Activated CD8-positive, alpha-beta memory T cell treated with anti-CD3 and anti-CD28 coated beads, Interleukin-2, amount 50 U/mL, for 1 hour (primary cell): ENCODE measurements around the gene COL4A2.

Source experiments
- DNase-seq: peaks from one replicate; pipeline ENCODE4 v3.0.0-alpha.2; 2020; ENCODE audit errors: extremely low read depth

Gene COL4A2

DNA sequence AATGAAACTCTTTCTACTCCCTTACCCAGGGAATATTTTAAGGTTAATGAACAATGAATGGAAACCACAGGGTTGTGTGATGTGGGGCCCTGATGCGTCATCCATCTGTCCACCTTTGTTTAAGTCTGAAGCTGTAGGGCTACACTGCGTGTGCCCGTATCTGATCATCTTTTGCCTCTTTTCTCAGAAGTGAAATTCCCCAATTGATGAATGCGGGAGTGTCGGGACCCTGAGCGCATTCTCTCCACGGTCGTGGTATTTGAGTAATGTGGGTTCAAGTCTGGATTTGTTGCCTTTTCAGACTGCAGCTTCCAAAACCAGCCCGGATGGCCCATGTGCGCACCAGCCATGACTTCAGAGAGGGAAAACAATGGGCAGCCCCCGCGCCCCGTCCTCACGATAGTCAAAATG is 112.3 kb downstream of the COL4A2 start:
- DNase-seq, result no peak

- DNase-seq, result no peak
Observed at GRCh38 chr13:110419946-110420345, 112.9 kb downstream of the COL4A2 start.

- no peak for DNase-seq
Observed at GRCh38 chr13:110420626-110421025, 113.5 kb downstream of the COL4A2 start.

DNA sequence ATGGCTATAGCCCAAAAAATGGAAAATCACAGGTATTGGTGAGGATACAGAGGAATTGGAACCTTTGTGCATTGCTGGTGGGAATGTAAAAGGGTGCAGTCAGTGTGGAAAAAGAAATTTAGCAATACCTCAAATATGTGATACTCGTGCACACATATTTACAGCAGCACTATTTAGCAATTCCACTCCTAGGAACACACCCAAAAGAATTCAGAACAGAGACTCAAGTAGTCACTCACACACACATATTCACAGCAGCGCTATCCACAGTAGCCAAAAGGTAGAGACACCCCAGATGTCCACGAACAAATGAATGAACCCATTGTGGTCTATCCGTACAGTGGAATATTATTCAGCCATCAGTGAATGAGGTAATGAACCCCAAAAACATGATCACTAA is 114.0 kb downstream of the COL4A2 start:
- DNase-seq, result no peak

- no peak for DNase-seq
Observed at GRCh38 chr13:110421696-110422385, 114.8 kb downstream of the COL4A2 start.

- no peak for DNase-seq
Observed at GRCh38 chr13:110422913-110423688, 116.0 kb downstream of the COL4A2 start.

DNA sequence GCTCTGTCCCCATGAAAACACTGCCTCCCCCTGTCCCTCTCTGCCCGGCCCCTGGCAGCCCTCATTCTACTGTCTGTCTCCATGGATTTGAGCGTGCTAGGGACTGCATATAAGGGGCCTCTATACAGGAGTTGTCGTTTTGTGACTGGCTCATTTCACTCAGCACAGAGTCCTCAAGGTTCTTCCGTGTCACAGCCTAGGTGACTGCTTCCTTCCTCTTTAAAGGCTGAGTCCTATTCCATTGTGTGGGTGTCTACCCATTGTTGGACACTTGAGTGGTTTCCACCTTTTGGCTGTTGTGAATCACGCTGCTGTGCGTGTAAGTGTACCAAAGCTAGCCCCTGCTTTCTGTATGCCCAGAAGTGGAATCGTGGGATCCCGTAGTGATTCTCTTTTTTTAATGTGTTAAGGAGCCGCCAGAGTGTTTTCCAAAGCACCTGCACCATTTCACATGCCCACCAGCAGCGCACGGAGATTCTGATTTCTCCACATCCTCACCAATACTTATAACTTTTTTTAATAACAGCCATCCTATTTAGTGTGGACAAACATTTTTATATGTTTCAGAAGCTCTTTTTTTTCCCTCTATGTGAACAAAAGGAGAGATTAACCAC is 116.7 kb downstream of the COL4A2 start:
- DNase-seq, result no peak

GRCh38 chr13:110424569-110425443 is 117.7 kb downstream of the COL4A2 start:
- DNase-seq, result no peak

- no peak for DNase-seq
Observed at GRCh38 chr13:110425444-110425780, 118.3 kb downstream of the COL4A2 start.

DNA sequence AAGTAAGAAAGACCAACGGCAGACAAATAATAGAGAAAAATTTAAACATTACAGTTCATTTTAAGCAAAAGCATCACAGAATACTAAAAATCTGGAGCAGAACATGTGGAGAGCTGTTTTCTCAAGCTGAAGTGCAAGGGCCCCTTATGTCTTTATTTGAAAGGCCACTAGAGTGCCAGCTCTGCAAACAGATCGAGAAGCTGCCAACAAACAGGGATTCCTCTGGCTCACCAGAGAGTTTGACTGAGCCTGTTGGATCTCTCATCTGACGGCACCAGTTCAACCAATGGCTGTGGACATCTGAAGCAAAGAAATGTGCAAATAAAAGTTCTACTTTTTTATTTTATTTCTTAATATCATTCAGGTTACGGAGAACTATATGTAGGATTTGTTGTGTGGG is 119.7 kb downstream of the COL4A2 start:
- no peak for DNase-seq

DNA sequence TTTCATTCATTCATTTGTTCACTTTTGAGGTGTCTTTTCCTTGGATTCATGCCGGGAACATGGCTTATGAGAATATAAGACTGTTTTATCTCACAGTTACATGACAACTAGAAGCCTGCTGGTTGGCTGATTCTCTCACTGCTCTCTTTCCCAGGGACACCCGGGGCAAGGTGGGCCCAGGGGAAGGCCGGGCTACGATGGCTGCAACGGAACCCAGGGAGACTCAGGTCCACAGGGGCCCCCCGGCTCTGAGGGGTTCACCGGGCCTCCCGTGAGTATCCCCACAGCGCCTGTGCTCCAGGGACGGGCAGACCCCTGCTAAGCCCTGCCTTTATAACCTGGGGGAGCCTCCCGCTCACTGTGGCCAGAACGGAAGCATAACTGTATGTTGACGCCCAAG is 121.2 kb downstream of the COL4A2 start:
- no peak for DNase-seq

GRCh38 chr13:110430391-110431336 is 123.6 kb downstream of the COL4A2 start:
- DNase-seq, result no peak

DNA sequence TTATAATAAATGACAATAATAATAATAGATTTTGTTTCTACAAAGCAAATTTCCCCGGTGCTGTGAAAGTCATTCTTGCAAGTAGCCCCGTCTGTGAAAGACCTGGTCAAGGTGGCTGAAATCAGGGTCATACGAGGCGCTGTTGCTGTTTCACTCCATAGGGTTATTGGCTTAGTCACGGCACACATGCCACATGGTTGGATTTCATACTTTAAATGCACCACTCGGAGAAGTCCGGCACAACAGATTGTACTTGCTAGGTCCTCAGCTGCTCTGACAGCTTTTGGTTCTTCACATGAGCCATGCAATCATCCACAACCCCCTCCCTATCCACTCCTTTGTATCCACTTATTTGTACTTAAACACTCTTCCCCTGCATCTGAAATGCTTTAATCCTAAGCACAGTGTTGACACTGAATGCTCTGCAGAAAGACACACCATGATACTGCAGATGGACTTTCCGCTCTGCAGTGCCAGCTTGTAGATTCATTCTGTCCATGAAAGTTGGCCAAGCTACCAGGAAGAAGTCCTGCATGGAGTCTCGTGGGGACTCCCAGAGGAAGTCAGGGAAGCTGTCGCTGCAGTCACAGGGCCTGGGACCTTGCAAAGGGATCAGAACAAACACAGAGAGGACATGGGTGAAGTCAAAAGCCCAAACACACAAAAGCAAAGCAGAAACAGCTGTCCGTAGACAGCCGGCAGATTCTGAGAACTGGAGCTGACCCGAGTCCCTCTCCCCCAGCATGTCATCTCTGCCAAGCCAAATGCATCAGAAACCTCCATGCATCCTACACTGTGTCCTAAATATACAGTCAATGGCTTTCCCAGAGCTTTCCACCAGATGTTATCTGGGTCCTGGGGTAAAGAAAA is 124.6 kb downstream of the COL4A2 start:
- no peak for DNase-seq

GRCh38 chr13:110432522-110432921 is 125.4 kb downstream of the COL4A2 start:
- DNase-seq, result no peak

GRCh38 chr13:110433014-110433413 is 125.9 kb downstream of the COL4A2 start:
- DNase-seq, result no peak

DNA sequence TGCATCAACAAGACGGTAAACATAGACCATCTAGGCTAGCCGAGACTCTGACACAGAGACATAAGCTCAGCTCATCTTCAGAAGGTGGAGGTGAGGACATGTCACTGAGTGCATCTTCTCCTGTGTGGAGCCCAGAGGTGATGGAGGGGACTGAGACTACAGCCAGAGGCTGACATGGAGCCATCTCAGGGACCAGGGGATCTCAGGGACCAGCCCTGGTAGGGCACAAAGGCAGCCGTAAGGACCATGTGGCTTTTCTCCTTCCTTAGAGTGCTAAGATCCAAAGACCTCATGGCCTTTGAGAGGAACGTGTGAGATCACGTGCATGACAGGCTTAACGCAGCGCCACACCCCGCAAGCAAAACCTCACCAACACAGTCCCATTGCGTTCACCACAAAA is 127.5 kb downstream of the COL4A2 start:
- no peak for DNase-seq

DNA sequence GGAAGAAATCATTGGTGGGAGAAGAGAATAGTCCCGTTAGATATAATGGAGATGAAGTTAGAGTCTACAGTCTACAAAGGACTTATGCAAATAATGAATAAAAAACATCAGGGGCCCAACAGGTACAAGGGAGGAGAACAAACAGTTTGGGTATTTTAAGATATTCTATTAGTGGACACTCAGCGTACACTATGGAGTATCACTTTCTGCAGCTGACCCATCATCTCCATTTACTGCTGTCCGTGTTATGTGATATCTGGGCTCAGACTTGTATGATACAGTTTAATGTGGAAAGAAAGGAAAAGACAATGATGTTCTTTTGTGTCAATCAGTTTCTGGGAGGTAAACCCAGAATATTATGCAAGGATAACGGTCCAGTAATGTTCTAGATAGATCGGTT is 128.2 kb downstream of the COL4A2 start:
- DNase-seq, result no peak

GRCh38 chr13:110436276-110436675 is 129.2 kb downstream of the COL4A2 start:
- DNase-seq, result no peak

DNA sequence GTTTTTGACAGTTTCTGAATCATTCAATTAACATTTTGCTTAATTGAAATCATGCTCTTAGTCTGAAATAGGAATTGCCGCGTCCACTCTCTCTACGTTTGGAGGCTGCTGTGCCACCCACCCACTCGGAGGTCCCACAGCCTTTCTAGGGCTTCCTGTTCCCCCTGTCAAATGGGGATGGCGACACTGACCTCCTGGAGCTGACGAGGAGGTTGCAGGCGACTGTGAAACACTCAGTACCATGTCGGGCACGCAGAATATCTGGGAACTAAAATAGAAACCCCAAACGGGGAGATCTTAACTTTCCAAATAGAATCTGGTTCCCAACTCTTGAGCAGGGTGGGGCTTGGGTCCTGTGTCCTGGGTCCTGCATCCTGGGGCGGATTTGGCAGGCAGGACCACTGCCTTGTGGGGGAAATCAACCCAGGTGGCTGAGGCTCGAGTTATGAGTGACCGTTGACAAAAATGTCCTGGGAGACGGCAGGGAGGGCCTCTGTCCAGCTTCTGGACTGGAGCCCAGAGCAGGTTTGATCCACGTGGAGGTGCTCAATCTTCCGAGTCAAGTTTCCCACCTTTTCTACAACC is 129.8 kb downstream of the COL4A2 start:
- no peak for DNase-seq

DNA sequence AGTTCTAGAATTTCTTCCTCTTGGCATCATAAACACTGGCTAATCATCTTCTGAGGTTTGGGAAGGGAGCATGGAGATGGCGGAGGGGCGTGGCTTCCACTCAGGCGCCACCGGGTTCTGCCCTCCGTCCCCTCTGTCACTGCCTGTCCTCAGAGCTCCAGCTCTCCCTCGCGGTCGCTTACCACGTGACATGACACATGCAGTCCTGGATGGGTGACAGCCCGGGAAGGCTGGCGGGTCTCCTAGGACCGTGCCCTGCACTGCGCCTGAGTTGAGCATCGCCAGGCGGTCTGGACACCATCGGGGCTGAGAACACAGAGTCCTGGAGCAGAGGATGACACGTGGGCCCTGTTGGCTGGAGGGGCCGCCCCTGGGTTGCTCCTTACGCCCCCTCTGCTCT is 131.1 kb downstream of the COL4A2 start:
- no peak for DNase-seq
